Renal cortical epithelial cell (primary cell): ENCODE data around the gene IL22RA2. TPM values are rescaled to one million over a fixed set of nuclear protein-coding genes. Genes with fewer than 3 reads are reported as not detected.

ENCODE experiments used
- DNase-seq: peaks from one replicate; pipeline ENCODE4 v3.0.0-alpha.2; 2011; ENCODE audit warnings: low read depth
- total RNA-seq: library from RNA; depleted of rRNA; stranded (reverse); fragments of >200 nt; gene quantifications from 2 replicates; pipeline ENCODE4 v1.2.3, GENCODE V29; 2014

The IL22RA2 gene
- total RNA-seq, 1 donor from 2014 or later, result not detected

GRCh38 chr6:137197684-137198645 is 24.5 kb upstream of the IL22RA2 start:
- no peak for DNase-seq

- DNase-seq, result no peak
Measured at GRCh38 chr6:137193256-137194070, 20.0 kb upstream of the IL22RA2 start.

- no peak for DNase-seq
Measured at GRCh38 chr6:137192821-137193220, 19.4 kb upstream of the IL22RA2 start.

- no peak for DNase-seq
Measured at GRCh38 chr6:137191670-137192069, 18.2 kb upstream of the IL22RA2 start.

GRCh38 chr6:137191236-137191635 is 17.8 kb upstream of the IL22RA2 start:
- no peak for DNase-seq

- DNase-seq, result no peak
Measured at GRCh38 chr6:137190583-137191094, 17.2 kb upstream of the IL22RA2 start.

GRCh38 chr6:137188855-137189254 is 15.4 kb upstream of the IL22RA2 start:
- DNase-seq, result no peak

- DNase-seq, result no peak
Measured at GRCh38 chr6:137185290-137185689, 11.8 kb upstream of the IL22RA2 start.

- DNase-seq, result no peak
Measured at GRCh38 chr6:137182654-137183073, 9.2 kb upstream of the IL22RA2 start.

GRCh38 chr6:137181891-137182653 is 8.6 kb upstream of the IL22RA2 start:
- DNase-seq, result no peak

GRCh38 chr6:137177611-137178010 is 4.2 kb upstream of the IL22RA2 start:
- no peak for DNase-seq

- DNase-seq, result no peak
Measured at GRCh38 chr6:137176729-137177128, 3.3 kb upstream of the IL22RA2 start.

- DNase-seq, result no peak
Measured at GRCh38 chr6:137175868-137176245, 2.4 kb upstream of the IL22RA2 start.

GRCh38 chr6:137175157-137175867 is 1.9 kb upstream of the IL22RA2 start:
- DNase-seq, result no peak

- DNase-seq, result no peak
Measured at GRCh38 chr6:137172734-137173431, 561 bp downstream of the IL22RA2 start.

- peak; percentile 68 for DNase-seq
Measured at GRCh38 chr6:137171824-137172733, 1.4 kb downstream of the IL22RA2 start.

GRCh38 chr6:137171053-137171374 is 2.4 kb downstream of the IL22RA2 start:
- DNase-seq, result no peak

GRCh38 chr6:137170266-137171052 is 3.0 kb downstream of the IL22RA2 start:
- no peak for DNase-seq
